Measurements from ENCODE around the gene TGFBR1.
A peak's percentile ranks its signal among the peaks of the same experiment; 100 is the strongest.

Gene TGFBR1

GRCh38 chr9:99106044-99106375 is 1.1 kb downstream of the TGFBR1 start:
- peak overlapping the region; percentile 75 for H3K4me3 ChIP-seq (ENCODE audit: low read length)
- TF ChIP-seq CTCF (conservative IDR thresholded peaks at IDR 0.05; ENCODE audit: low read depth, low read length): no peak
- DNase-seq (ENCODE audit: low read depth): no peak

GRCh38 chr9:99107421-99107820 is 2.5 kb downstream of the TGFBR1 start:
- no peak for DNase-seq (ENCODE audit: low read depth)
- TF ChIP-seq CTCF (conservative IDR thresholded peaks at IDR 0.05; ENCODE audit: low read depth, low read length): no peak
- no peak overlapping the region for H3K4me3 ChIP-seq (ENCODE audit: low read length)

GRCh38 chr9:99108131-99108530 is 3.2 kb downstream of the TGFBR1 start:
- no peak for DNase-seq (ENCODE audit: low read depth)
- H3K4me3 ChIP-seq (ENCODE audit: low read length): no peak overlapping the region
- no peak for TF ChIP-seq CTCF (conservative IDR thresholded peaks at IDR 0.05; ENCODE audit: low read depth, low read length)

GRCh38 chr9:99109522-99109921 is 4.6 kb downstream of the TGFBR1 start:
- DNase-seq (ENCODE audit: low read depth): no peak
- TF ChIP-seq CTCF (conservative IDR thresholded peaks at IDR 0.05; ENCODE audit: low read depth, low read length): no peak
- H3K4me3 ChIP-seq (ENCODE audit: low read length): no peak overlapping the region

- DNase-seq (ENCODE audit: low read depth): no peak
- H3K4me3 ChIP-seq (ENCODE audit: low read length): no peak overlapping the region
- TF ChIP-seq CTCF (conservative IDR thresholded peaks at IDR 0.05; ENCODE audit: low read depth, low read length): no peak
Observed at GRCh38 chr9:99112750-99113413, 8.0 kb downstream of the TGFBR1 start.

GRCh38 chr9:99113414-99114048 is 8.6 kb downstream of the TGFBR1 start:
- TF ChIP-seq CTCF (conservative IDR thresholded peaks at IDR 0.05; ENCODE audit: low read depth, low read length): no peak
- DNase-seq (ENCODE audit: low read depth): no peak
- no peak overlapping the region for H3K4me3 ChIP-seq (ENCODE audit: low read length)

GRCh38 chr9:99114049-99114440 is 9.1 kb downstream of the TGFBR1 start:
- no peak for TF ChIP-seq CTCF (conservative IDR thresholded peaks at IDR 0.05; ENCODE audit: low read depth, low read length)
- no peak overlapping the region for H3K4me3 ChIP-seq (ENCODE audit: low read length)
- DNase-seq (ENCODE audit: low read depth): no peak
